ENCODE results near the gene UBD. TPM values are rescaled to one million over a fixed set of nuclear protein-coding genes. Genes with fewer than 3 reads are reported as not detected.

UBD gene
- total RNA-seq, 1 donor from 2014 or later = 1.9 TPM

DNA sequence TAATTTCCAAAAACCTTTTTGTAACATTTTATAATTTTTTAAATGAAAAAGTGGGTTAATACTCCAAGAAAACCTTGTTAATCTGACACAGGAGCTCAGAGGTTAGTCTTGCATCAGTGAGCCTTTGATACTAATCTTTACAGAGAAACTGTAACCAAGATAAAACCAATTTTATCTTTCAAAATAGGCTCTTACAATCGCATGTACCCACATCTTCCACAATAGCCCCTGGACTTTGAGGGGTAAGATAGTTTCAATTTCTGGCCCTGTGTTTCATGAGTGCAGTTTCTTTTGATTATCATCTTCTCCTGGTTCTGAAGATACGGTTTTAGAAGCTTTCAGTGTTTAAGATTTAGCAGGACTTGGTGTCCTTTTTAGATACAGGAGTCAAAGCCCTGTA, 37.3 kb downstream of the UBD start:
- Mint-ChIP-seq H3K9me3 (ENCODE audit: low read depth) (peaks cover 6% of the 10 kb centered on the region), H3K27ac (no peak overlapping the region), H3K4me1 (ENCODE audit: low read depth) (peaks cover 2% of the 10 kb centered on the region), H3K4me3 (ENCODE audit: low read depth) (no peak overlapping the region), H3K27me3 (peaks cover 2% of the 10 kb centered on the region), H3K36me3 (ENCODE audit: insufficient read depth) (no peaks in the 10 kb centered on the region)
- no peak for DNase-seq (ENCODE audit: low spot score, unreplicated experiment)
- TF ChIP-seq CTCF (IDR thresholded peaks at IDR 0.05; ENCODE audit: unreplicated experiment) = no peak

GRCh38 chr6:29521006-29521680, 38.4 kb downstream of the UBD start:
- H3K4me1 Mint-ChIP-seq (ENCODE audit: low read depth) = peaks cover 2% of the 10 kb centered on the region
- TF ChIP-seq CTCF (IDR thresholded peaks at IDR 0.05; ENCODE audit: unreplicated experiment) = no peak
- H3K27me3 Mint-ChIP-seq = no peaks in the 10 kb centered on the region
- peak; percentile 6 for DNase-seq (ENCODE audit: low spot score, unreplicated experiment)
- H3K4me3 Mint-ChIP-seq (ENCODE audit: low read depth) = no peak overlapping the region
- no peak overlapping the region for H3K27ac Mint-ChIP-seq
- no peaks in the 10 kb centered on the region for H3K36me3 Mint-ChIP-seq (ENCODE audit: insufficient read depth)
- peaks cover 6% of the 10 kb centered on the region for H3K9me3 Mint-ChIP-seq (ENCODE audit: low read depth)

GRCh38 chr6:29520232-29520631, 39.3 kb downstream of the UBD start:
- H3K4me3 Mint-ChIP-seq (ENCODE audit: low read depth) = no peak overlapping the region
- no peak for TF ChIP-seq CTCF (IDR thresholded peaks at IDR 0.05; ENCODE audit: unreplicated experiment)
- no peak overlapping the region for H3K27ac Mint-ChIP-seq
- H3K4me1 Mint-ChIP-seq (ENCODE audit: low read depth) = peaks cover 2% of the 10 kb centered on the region
- peaks cover 6% of the 10 kb centered on the region for H3K9me3 Mint-ChIP-seq (ENCODE audit: low read depth)
- H3K36me3 Mint-ChIP-seq (ENCODE audit: insufficient read depth) = no peaks in the 10 kb centered on the region
- no peaks in the 10 kb centered on the region for H3K27me3 Mint-ChIP-seq
- peak; percentile 3 for DNase-seq (ENCODE audit: low spot score, unreplicated experiment)

- Mint-ChIP-seq H3K36me3 (ENCODE audit: insufficient read depth) (no peaks in the 10 kb centered on the region), H3K9me3 (ENCODE audit: low read depth) (peaks cover 6% of the 10 kb centered on the region), H3K27ac (no peak overlapping the region), H3K27me3 (no peaks in the 10 kb centered on the region), H3K4me3 (ENCODE audit: low read depth) (no peak overlapping the region), H3K4me1 (ENCODE audit: low read depth) (peaks cover 2% of the 10 kb centered on the region)
- no peak for DNase-seq (ENCODE audit: low spot score, unreplicated experiment)
- TF ChIP-seq CTCF (IDR thresholded peaks at IDR 0.05; ENCODE audit: unreplicated experiment) = no peak
These were observed 40.1 kb downstream of the UBD start for GRCh38 chr6:29519291-29520010.

- TF ChIP-seq CTCF (IDR thresholded peaks at IDR 0.05; ENCODE audit: unreplicated experiment) = no peak
- Mint-ChIP-seq H3K27me3 (no peaks in the 10 kb centered on the region), H3K4me3 (ENCODE audit: low read depth) (no peak overlapping the region), H3K9me3 (ENCODE audit: low read depth) (peaks cover 2% of the 10 kb centered on the region), H3K36me3 (ENCODE audit: insufficient read depth) (no peaks in the 10 kb centered on the region), H3K4me1 (ENCODE audit: low read depth) (no peaks in the 10 kb centered on the region), H3K27ac (no peak overlapping the region)
- no peak for DNase-seq (ENCODE audit: low spot score, unreplicated experiment)
These were observed 41.6 kb downstream of the UBD start for GRCh38 chr6:29517728-29518440.

Measured in progenitor cell of endocrine pancreas (in vitro differentiated cells).